OCI-LY3 (cell line): ENCODE data around the gene CD83.

Source experiments
- CTCF ChIP-seq: fragments of 200-600, 300-600 bp; sonication (generic); IDR thresholded peaks from 2 replicates; pipeline ENCODE4 v1.5.1; 2014; ENCODE audit warnings: antibody characterized with exemption, low read length, low read depth
- EZH2phosphoT487 ChIP-seq: fragments of 200-600 bp; shearing (Covaris generic); IDR thresholded peaks from 2 replicates; pipeline ENCODE4 v1.6.1; 2018; ENCODE audit warnings: antibody characterized with exemption, mixed run types, low read depth

- TF ChIP-seq CTCF (no peak), EZH2phosphoT487 (no peak)
Measured at GRCh38 chr6:14143305-14143704, 25.7 kb downstream of the CD83 start.
